ENCODE results near the gene PRR35.

- TF ChIP-seq CTCF (IDR thresholded peaks at IDR 0.05) (peak; percentile 20 to 61 (median 36)), POLR2A (IDR thresholded peaks at IDR 0.05) (no peak)
Measured at GRCh38 chr16:578870-579405, 18.7 kb downstream of the PRR35 start.

All from thyroid gland (tissue), 4 donors.